Frontal cortex (tissue), 4 donors: ENCODE measurements around the gene MPV17L. TPM values are rescaled to one million over a fixed set of nuclear protein-coding genes. Genes with fewer than 3 reads are reported as not detected.
"Not testable (repeated sequence)": the region's sequence is repeated elsewhere in the genome, so short reads cannot be mapped to it uniquely, and the experiment has no call there.

Experiments used
- DNase-seq, 2 donors: peaks; one replicate each; pipeline ENCODE4 v3.0.0; 2012; ENCODE audit warnings: low spot score in 2 of 2
- FAIRE-seq: peaks from 2 replicates; lab custom pipeline; 2012; peaks lifted over from hg19 to GRCh38; lab: Jason Lieb, UNC
- total RNA-seq: library from RNA; depleted of rRNA; stranded (reverse); fragments of >200 nt; gene quantifications from one replicate; pipeline ENCODE4 v1.2.3, GENCODE V29; 2014
- donor health status: control.
- donor health status: control.
- donor health status: control.

Gene MPV17L
- total RNA-seq, 1 donor from 2014 or later: 13.9 TPM

- FAIRE-seq (no peak), DNase-seq (no peak)
Measured at GRCh38 chr16:15404792-15405191, 9.2 kb downstream of the MPV17L start.

- not testable (repeated sequence) for FAIRE-seq, DNase-seq
Measured at GRCh38 chr16:15407756-15408155, 12.2 kb downstream of the MPV17L start.

GRCh38 chr16:15409476-15409875, 13.9 kb downstream of the MPV17L start:
- FAIRE-seq, DNase-seq: not testable (repeated sequence)

- FAIRE-seq (no peak), DNase-seq (no peak)
Measured at GRCh38 chr16:15415511-15415985, 20.0 kb downstream of the MPV17L start.

GRCh38 chr16:15417197-15417596, 21.6 kb downstream of the MPV17L start:
- DNase-seq (no peak), FAIRE-seq (no peak)

GRCh38 chr16:15418206-15418605, 22.7 kb downstream of the MPV17L start:
- DNase-seq (no peak), FAIRE-seq (no peak)

- not testable (repeated sequence) for FAIRE-seq, DNase-seq
Measured at GRCh38 chr16:15421696-15422095, 26.1 kb downstream of the MPV17L start.

- FAIRE-seq (no peak), DNase-seq (no peak)
Measured at GRCh38 chr16:15422222-15422621, 26.7 kb downstream of the MPV17L start.

- FAIRE-seq: no peak
Measured at GRCh38 chr16:15425861-15426260, 30.3 kb downstream of the MPV17L start.

GRCh38 chr16:15426796-15427195, 31.2 kb downstream of the MPV17L start:
- FAIRE-seq (no peak), DNase-seq (no peak)

More at GRCh38 chr16:15425861-15426260, 30.3 kb downstream of the MPV17L start:
- no peak for DNase-seq

GRCh38 chr16:15427648-15428239, 32.2 kb downstream of the MPV17L start:
- DNase-seq: peak; percentile 44 to 50
- FAIRE-seq: peak; percentile 10

- DNase-seq, FAIRE-seq: not testable (repeated sequence)
Measured at GRCh38 chr16:15430884-15431283, 35.3 kb downstream of the MPV17L start.

- DNase-seq (no peak), FAIRE-seq (no peak)
Measured at GRCh38 chr16:15434079-15434424, 38.5 kb downstream of the MPV17L start.

GRCh38 chr16:15434425-15435215, 39.1 kb downstream of the MPV17L start, which contains the start of gene BMERB1:
BMERB1 (plus strand) TSS chr16:15434588; CDS start chr16:15434654, 66 bp downstream.
- DNase-seq (peak; percentile 68 to 81), FAIRE-seq (no peak)

- DNase-seq (no peak), FAIRE-seq (no peak)
Measured at GRCh38 chr16:15435216-15435864, 39.8 kb downstream of the MPV17L start.

GRCh38 chr16:15439102-15439501, 43.5 kb downstream of the MPV17L start:
- DNase-seq (no peak), FAIRE-seq (no peak)

- no peak for FAIRE-seq
- no peak for DNase-seq
Measured at GRCh38 chr16:15439521-15439920, 44.0 kb downstream of the MPV17L start.

- FAIRE-seq (no peak), DNase-seq (no peak)
Measured at GRCh38 chr16:15440852-15441251, 45.3 kb downstream of the MPV17L start.

GRCh38 chr16:15442140-15442539, 46.6 kb downstream of the MPV17L start:
- not testable (repeated sequence) for DNase-seq, FAIRE-seq

GRCh38 chr16:15443753-15444152, 48.2 kb downstream of the MPV17L start:
- DNase-seq: no peak
- FAIRE-seq: no peak

- FAIRE-seq (no peak), DNase-seq (no peak)
Measured at GRCh38 chr16:15444264-15444663, 48.7 kb downstream of the MPV17L start.
